ENCODE data around the gene DOCK1.

The DOCK1 gene

GRCh38 chr10:126955934-126956711, 50.9 kb downstream of the DOCK1 start:
- no peak for DNase-seq

DNA sequence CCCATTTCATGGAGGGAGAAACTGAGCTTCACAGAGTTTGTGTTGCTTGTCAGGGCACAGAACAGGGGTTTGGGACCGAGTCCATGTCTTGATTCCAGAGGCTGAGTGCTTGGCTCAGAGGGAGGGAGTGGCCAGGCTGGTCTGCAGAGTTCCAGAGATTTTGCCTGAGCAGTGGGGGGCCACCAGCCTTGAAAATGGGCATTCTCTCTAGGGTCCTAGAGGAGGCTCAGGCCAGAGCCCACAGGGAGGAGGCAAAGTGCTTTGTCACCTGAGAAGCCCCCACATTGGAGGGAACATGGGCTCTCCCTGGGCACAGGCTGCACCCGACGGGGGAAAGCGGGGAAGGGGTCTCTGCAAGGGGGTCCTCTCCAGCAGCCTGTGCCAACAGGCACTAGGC, 51.5 kb downstream of the DOCK1 start:
- DNase-seq = no peak

GRCh38 chr10:126957111-126957510, 51.9 kb downstream of the DOCK1 start:
- no peak for DNase-seq

DNA sequence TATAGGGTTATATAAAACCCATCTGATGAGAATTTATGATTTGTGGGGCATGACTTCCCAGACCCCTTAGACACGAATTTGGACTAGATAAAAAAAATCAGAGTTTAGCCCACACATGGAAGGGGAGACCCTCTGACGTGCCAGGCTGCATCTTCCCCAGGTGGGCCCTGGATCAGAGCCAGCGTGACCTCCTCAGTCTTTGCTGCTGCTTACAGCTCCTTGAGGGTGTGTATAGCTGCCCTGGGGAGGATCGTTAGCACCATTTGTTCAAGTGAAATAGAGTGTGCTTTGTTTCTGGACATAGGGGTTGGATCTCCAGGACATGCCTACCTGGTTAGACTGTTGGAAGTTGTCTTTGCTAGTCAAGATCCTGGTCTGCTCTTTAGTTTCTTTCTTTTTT, 54.2 kb downstream of the DOCK1 start:
- no peak for DNase-seq

- DNase-seq = no peak
Measured at GRCh38 chr10:126959906-126960685, 54.9 kb downstream of the DOCK1 start.

GRCh38 chr10:126963354-126963753, 58.1 kb downstream of the DOCK1 start:
- DNase-seq = no peak

DNA sequence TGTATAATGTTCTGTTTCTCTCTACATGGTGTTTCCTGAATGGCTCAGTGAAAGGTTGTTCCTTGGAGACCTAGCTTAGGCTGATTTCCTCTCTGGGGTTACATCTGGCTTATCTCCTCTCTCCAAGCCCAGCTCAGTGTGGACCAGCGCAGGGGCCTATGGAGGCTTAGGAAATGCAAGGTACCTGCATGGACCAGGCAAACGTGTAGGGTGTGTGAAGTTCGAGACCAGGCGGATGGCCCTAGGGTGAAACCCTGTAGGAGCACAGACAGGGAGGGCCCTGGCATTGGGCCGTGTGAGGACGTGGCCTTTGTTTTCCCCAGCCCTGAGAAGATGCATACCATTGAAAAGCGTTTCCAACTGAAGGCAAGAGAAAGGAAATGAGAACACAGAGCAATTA, 59.0 kb downstream of the DOCK1 start:
- DNase-seq = no peak

DNA sequence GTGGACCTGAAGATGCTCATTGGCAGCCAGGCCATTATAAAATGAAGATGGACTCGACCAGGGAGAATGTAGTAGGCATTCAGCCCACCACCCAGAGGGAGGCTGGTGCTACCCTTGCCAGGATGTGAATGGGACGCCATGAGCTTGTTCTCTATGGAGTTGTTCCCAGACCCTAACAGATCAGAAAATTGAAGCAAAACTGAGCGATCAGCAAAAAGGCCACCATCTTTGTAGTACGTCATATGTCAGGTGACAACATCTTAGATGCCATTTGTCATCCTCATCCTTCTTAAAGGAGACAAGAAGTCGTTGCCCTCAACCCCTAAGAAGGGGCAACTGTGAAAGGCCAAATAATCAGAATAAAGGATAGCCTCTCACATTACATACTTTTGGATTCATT, 61.7 kb downstream of the DOCK1 start:
- DNase-seq = no peak

- DNase-seq = no peak
Measured at GRCh38 chr10:126969310-126969709, 64.1 kb downstream of the DOCK1 start.

- no peak for DNase-seq
Measured at GRCh38 chr10:126972635-126973414, 67.6 kb downstream of the DOCK1 start.

DNA sequence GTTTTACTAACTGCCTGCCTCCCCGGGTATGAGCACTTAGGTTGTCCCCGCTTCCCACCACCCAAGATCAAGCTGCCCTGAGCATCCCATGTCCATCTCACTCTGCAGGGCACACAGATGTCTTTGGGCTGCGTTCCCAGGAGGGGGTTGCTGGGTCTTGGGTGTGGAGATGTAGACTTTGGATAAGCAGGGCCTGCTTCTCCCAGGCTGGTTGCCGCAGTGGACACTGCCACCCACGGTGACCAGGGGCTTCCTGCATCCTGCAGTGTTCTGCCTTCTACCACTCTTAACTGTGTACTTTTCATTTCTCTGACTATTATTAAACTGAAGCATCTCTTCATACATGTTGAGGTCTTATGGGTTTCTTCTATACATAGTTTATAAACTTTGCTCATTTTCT, 70.0 kb downstream of the DOCK1 start:
- no peak for DNase-seq

- DNase-seq = no peak
Measured at GRCh38 chr10:126977216-126977615, 72.0 kb downstream of the DOCK1 start.

DNA sequence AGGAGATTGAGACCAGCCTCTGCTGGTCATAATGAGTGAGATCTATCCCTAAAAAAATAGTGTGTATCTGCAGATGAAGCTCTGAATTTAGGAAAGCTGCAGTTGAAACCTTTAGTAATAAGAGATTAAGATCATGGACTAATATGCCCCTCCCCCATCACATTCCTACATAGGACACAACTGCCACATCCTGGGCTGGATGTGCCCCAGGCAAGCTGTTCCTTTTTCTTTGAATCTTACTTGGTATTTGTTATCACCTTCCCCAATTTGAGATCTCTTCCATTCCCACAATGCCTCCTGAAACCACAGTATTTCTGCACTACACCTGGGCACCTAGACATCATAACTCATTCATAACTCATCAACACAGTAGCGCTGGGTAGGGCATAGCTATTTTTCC, 74.1 kb downstream of the DOCK1 start:
- DNase-seq = no peak

DNA sequence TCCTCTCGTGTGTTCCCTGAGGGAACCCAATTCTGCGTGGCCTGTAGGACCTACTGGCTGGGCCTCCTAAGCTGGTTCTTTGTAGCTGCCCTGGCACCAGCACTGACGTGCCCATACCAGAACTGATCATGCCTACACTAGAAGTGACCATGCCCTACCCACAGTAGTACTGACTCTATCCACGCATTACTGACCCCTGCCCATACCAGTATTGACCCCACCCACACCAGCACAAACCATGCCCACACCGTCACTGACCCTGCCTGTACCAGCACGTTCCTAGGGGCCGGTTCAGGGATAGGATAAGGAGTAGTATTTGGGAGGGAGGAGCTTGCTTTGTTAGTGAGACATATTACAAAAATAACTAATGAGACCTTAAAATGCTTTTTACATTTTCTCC, 88.0 kb downstream of the DOCK1 start:
- no peak for DNase-seq

GRCh38 chr10:126997801-126998590, 92.8 kb downstream of the DOCK1 start:
- DNase-seq = no peak

GRCh38 chr10:127000598-127000997, 95.4 kb downstream of the DOCK1 start:
- DNase-seq = no peak

- no peak for DNase-seq
Measured at GRCh38 chr10:127003032-127003685, 97.9 kb downstream of the DOCK1 start.

DNA sequence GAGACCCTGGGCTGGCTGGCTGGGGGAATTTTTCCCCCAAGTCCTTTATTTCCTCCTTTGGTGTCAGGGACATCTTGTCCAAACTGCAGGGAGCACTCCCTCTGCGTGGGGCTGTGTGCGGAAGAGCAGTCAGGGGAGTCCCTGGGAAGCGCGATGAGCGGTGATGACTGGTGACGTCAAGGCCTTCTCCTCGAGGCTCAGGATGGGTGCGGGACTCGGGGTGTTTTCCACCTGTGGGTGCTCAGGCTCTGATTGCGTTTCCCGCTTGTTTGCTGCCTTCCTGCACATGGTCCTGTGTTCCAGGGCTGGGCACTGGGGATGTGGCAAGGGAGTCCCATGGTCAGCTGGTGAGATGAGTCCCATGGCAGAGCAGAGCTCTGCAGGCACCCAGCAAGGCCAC, 101.2 kb downstream of the DOCK1 start:
- DNase-seq = no peak

DNA sequence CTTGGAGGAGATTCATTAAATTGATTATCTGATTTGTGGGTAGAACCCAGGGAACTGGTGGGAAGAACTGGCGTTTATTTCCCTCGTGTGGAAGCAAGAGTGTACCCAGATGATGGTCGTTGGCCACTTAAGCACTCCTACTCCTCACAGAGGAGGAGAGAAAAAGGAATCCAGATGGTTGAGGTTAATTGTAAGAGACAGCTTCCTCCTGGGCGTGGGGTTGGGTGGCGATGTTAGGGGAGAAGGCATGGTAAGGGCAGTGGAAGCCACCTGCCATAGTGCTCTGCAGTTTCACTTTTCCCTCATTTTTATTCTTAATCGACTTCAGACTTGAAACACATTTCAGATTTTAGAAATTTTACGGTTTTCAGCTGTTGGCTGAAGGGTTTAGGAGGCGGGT, 104.1 kb downstream of the DOCK1 start:
- no peak for DNase-seq

GRCh38 chr10:127011174-127011573, 105.9 kb downstream of the DOCK1 start:
- no peak for DNase-seq

DNA sequence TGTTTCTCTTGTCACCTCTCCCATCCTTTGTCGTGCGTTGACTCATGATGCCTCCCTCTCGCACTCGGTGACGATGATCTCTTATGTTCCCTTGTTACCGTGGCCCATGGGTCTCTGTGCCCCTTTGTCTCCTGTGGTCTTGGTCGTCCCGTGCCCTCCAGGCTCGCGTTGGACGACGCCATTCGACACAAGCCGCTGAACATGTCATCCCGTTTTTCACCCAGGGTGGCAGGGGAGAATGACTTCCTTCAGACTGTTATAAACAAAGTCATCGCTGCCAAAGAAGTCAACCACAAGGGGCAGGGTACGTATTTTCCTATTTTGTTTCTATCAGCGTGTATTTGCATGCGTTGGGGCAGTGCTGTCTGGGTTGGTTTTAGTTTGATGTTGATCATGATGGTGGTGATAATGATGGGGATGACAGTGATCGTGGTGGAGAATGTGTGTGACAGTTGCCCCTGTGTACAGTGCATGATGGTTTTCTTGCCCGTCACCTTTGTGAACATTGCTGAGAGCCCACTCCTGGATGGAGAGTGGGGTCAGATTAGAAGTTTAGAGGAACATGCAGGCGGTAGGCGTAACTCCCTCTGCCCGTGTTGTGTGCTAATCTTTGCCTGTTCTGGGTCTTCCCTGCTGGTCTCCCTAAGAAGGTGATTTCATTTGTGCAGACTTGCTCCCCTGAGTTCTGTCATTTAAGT, 107.0 kb downstream of the DOCK1 start:
- no peak for DNase-seq

- DNase-seq = peak; percentile 19 to 39 (median 22)
Measured at GRCh38 chr10:127012769-127013152, 107.5 kb downstream of the DOCK1 start.

All from suppressor macrophage treated with lipopolysaccharide for 1 hour (primary cell).